ENCODE results near the gene SORBS1.

- TF ChIP-seq POLR2A (IDR thresholded peaks at IDR 0.05; ENCODE audit: low read length) (no peak), GATA1 (IDR thresholded peaks at IDR 0.05; ENCODE audit: low read depth, low read length) (no peak)
Observed at GRCh38 chr10:95352684-95353083, 208.5 kb downstream of the SORBS1 start.
